NCI-H510A treated with DMSO at 0.1 percent for 48 hours (cell line): ENCODE measurements around the gene PLA2G4B.

Experiments used
- DNase-seq: peaks from one replicate; lab custom pipeline; 2025; lab: John Stamatoyannopoulos, UW

PLA2G4B gene

GRCh38 chr15:41849204-41849603 is 10.6 kb downstream of the PLA2G4B start:
- DNase-seq, result no peak

- DNase-seq, result no peak
Observed at GRCh38 chr15:41849861-41850260, 11.2 kb downstream of the PLA2G4B start.

- DNase-seq, result no peak
Observed at GRCh38 chr15:41850482-41851166, 12.0 kb downstream of the PLA2G4B start.

DNA sequence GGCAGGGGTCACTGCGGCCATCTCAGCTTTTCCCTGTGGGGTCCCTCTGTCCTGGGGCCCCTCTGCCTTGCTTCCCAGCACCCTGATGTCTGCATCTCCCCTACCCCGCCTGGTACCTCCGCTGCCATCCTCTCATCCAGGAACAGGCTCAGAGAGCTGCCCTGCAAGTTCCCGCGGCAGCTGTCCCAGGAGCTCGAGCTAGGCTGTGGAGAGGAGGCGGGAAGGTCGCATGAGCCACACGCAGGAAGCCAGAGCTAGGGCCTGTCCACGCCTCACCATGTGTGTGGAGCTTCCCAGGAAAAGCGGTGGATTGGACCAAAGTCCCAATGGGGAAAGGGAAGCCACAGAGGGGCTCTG is 12.5 kb downstream of the PLA2G4B start:
- DNase-seq, result no peak

DNA sequence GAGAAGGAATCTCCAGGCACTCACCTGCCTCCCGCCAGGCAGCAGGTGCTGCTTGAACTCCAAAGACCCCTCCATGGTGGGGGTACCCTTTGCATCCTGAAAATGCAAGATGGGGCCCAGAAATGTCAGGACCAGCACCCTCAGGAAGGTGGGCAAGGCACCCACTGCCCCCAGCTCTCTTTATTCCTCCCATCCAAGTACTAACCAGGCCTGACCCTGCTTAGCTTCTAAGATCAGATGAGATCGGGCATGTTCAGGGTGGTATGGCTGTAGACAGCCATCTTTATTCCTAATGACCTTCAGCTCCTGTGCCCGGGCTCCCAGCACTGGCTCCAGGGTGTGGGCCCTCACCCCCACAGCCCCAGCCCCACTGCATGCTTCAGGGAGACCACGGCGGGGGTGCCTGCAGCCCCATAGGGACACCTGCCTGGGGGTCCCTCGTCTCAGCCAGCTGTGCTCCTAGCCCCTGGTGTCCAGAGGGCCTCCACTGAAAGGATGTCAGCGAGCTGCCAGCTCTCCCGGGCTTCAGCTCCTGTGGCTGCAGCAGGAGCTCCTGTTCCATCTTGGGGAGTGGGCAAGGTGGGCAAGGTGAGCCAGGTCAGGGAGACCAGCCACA is 13.2 kb downstream of the PLA2G4B start:
- no peak for DNase-seq

GRCh38 chr15:41852736-41853590 is 14.3 kb downstream of the PLA2G4B start:
- no peak for DNase-seq

DNA sequence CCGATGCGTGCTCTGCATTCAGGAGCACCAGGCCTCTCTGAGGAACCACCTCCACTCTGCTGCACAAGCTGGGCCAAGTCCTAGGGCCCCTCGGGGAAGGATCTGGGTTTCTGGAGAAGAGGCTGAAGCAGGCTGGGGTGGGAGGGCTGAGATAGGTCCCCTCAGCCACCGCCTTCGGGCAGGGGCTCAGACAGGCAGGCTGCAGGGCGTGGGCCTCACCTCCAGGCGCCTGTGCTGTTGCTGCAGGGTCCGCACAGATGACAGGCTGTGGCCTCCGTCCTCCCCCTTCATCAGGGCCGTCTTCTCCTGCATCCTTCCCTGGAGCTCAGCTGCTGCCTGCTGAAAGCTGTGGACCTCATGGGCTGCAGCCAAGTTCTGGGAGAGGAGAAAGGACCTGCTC is 15.2 kb downstream of the PLA2G4B start:
- no peak for DNase-seq

DNA sequence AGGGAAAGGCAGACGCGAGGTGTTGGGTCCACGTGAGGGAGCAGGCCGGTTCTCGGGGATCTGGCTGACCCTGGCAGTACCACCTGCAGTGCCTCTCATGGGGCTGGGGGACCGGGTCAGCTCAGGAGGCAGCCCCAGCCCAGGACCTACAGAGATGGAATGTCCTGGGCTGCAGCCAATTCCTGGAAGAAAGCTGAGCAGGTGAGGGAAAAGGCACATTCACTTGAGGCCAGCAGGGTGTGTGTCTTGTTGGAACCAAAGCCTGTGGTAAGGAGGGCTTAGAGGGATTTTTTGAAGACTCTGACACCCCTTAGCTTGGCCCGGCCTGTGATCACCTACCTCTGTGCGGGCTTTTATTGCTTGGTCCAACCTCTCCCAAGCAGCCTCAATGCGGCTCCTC is 15.8 kb downstream of the PLA2G4B start:
- no peak for DNase-seq

- no peak for DNase-seq
Observed at GRCh38 chr15:41855261-41855961, 16.8 kb downstream of the PLA2G4B start.

DNA sequence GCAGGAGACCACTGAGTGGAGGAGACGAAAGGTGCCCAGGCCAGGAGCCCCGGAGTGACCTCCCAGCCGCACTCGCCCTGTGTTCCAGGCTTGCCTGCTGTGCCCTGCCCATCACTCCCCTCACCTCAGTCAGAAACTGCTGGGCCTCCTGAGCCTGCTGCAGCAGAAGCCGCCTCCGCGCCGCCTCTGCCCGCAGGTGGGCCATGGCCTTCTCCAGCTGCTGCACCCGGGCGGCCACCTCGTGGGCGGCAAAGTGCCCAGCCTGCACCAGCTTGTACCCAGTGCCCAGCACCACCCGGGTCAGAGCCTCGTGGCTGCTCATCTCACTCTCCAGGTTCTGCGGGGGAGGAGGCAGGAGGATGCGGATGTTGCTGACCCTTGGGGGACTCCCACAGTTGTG is 17.6 kb downstream of the PLA2G4B start:
- DNase-seq, result no peak

DNA sequence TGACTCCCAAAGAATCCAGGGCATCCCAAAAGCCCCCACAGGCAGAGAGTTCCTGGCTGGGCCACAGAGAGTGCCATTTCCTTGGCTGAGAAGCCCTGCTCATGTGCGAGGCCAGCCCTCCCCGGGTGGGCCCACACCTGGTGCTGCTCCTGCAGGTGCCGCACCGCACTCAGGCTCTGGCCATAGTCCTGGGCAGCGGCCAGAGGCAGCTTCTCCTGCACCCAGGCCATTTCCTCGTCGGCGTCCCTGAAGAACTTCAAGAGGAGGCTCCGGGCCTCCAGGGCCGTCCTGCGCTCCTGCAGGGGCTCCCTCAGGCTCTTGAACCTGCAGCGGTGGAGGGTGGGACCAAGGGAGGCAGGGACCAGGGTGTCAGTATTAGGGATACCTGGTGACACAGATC is 18.1 kb downstream of the PLA2G4B start:
- DNase-seq, result no peak

- DNase-seq, result no peak
Observed at GRCh38 chr15:41857316-41857715, 18.7 kb downstream of the PLA2G4B start.

DNA sequence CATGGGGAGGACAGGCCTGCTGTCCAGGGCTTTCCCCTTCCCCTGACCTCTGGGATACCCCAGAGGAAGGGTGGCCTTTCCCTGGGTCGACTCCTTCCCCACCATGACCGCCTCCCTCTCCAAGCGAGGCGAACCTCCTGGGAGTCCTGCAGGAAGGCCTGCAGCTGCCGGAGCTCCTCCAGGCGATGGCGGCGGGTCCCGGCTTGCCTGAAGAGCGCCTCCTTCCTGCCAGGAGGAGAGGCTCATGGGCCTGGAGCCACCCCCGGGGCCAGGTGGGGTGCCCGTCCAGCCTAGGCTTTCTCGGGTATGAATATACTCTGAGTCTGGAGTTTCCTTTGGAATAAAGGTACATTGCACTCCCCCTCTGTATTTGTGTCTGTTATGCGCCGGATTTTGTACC is 20.1 kb downstream of the PLA2G4B start:
- DNase-seq, result no peak

GRCh38 chr15:41860049-41860828 is 21.6 kb downstream of the PLA2G4B start:
- DNase-seq, result no peak

DNA sequence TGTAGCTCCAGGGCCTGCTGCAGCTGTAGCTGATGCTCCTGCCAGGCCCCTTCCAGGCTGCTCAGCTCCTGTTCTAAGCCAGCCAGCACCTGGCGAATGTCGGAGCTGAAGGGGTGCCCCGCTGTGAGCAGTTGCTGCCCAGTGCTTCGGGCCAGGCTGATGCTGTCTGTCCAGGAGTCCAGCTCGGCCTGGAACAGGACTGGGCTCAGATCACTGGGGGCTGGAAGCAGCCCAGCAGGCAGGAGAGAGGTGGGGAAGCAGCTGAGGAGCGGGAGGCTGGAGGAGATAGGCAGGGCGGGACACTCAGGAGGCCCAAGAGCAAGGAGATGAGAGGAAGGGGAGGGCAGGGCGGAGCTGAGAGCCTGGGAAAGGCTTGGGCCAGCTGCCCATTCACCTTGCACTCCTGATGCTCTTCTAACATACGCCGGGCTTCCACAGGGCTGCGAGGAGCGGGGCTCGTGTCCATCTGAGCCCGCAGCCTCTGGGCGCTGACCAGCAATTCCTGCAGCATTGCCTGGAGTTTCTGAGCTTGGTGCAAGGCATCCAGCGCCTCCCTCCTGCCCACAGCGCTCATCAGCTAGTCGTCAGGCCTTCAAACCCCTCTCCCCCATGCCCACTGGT is 23.2 kb downstream of the PLA2G4B start:
- DNase-seq, result peak; percentile 39

DNA sequence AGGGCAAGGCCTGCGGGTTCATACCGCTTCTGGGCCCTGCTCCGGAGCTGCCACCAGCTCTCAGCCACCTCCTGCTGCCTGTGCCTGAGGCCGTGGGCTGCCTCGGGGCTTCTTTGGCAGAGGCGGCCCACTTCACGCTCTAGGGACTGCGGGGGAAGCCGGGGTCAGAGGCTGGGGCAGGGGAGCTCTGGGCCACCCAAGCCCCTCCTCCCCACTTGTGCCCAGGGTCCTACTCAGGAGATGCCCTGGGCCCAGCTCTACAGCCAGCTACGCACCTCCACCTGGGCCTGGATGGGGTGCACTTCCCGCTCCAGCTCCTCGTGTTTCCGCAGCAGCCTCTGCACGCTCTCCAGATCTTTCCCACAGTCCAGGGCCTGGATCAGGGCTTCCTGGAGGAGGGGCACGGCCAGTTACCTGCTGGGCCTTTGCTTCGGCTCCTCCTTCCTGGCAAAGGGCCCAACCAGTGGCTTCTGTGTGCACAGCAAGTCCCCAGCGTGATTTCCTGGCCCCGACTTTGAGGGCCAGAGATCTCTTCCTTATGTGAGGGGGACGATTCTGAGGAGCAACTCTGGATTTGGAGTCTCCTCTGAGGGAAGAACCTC is 24.0 kb downstream of the PLA2G4B start:
- DNase-seq, result peak; percentile 34

DNA sequence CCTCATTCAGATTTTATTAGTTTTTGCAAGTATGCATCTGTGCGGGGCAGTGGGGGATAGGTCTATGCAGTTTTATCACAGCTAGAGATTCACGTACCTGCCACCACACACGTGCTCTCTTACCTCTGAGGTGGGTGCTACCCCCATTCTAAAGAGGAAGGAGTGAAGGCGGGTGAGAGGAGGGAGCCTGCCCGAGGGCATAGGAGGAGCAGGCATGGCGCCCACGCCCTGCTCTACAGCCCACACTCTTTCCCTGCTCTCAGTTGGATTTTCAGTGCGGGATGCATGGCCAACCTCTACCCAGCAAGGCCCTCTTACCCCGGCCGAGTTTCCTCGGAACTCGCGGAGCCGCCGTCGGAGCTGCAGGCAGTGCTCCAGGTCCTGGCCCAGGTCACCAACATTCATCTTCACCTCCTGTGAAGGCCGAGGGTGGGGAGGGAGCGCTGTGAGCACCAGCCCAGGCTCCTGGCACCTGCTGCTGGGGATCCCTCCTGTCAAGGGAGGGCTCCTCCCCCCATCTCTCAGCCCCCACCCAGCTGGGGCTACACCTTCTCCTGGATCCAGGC is 26.9 kb downstream of the PLA2G4B start:
- no peak for DNase-seq

DNA sequence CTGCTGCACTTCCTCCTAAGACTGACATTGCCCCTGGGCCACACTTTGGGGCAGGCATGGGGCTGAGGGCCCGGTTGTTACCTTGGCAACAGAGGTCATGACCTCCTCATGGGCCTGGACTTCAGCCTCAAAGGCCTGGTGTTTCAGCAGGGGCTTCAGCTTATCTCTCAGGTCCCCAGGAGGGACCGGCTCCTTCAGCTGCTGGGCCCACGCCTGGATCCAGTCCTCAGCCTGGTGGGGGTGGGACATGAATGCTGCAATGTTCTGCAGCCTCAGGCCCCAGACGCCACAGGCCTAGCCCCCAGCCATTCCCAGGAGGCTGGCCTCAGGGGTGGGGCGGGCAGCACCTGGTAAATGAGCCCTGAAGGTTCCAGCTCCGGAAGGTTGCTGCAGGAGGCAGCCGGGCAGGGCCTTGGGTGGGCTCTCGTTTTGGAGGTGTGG is 27.6 kb downstream of the PLA2G4B start:
- no peak for DNase-seq

DNA sequence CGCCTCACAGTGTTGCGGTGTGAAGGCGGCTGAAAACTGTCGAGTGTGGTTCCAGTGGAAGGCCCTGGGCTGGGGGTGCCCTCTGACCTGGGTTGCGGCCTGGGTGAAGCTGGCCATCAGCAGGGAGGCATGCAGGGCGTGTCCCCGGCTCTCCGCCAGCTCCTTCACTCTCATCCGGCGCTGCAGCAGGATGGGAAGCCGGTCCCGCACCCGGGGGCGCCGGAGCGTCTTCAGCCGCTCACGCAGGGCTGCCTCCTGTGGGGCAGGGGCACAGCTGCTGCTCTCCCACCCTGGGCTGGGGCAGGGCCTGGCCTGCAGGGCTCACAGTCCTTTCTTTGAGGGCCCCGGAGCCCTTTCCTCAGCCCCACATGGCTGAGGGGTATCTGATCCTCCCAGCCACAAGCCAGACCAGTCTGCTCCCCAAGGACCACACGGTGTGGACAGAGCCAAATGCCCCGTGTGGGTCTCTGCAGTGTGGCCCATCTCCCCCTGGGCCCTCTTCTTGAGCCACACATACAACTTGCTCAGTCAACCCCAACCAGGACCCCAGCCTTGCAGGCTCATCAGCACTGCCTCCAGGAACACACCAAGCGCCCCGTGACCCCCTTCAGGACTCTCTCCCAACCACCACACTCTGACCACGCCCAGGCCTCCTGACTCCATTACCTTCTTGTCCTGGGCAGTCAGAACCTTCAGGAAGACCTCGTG is 28.4 kb downstream of the PLA2G4B start:
- no peak for DNase-seq

- no peak for DNase-seq
Observed at GRCh38 chr15:41868321-41868720, 29.7 kb downstream of the PLA2G4B start.
